Kidney (tissue), 14 donors: Measurements from ENCODE around the gene DNM3. TPM values are rescaled to one million over a fixed set of nuclear protein-coding genes. Genes with fewer than 3 reads are reported as not detected.

Source experiments
- DNase-seq, 5 donors: peaks; one replicate each; pipeline ENCODE4 v3.0.0-alpha.2; 2013 to 2020
- FAIRE-seq: peaks from 2 replicates; lab custom pipeline; 2012; peaks lifted over from hg19 to GRCh38; lab: Jason Lieb, UNC
- H3K27ac ChIP-seq, 2 donors: one replicate each; pipeline ENCODE4 v1.7.0; 2013; ENCODE audit warnings: low read depth in 2 of 2, low read length in 2 of 2, inconsistent platforms in 1 of 2
- H3K27me3 ChIP-seq: one replicate; pipeline ENCODE4 v1.7.1; 2013; ENCODE audit warnings: low read length, inconsistent platforms; ENCODE audit not compliant: control insufficient read depth, insufficient read depth
- H3K36me3 ChIP-seq, 3 donors: one replicate each; pipeline versions ENCODE4 v1.7.0 to v1.7.1; 2013; ENCODE audit warnings: low read length in 3 of 3, control low read depth in 1 of 3, inconsistent platforms in 1 of 3; ENCODE audit not compliant: insufficient read depth in 3 of 3, control insufficient read depth in 2 of 3
- H3K4me1 ChIP-seq, 3 donors: one replicate each; pipeline versions ENCODE4 v1.7.0 to v1.7.1; 2013; ENCODE audit warnings: low read length in 3 of 3, inconsistent platforms in 1 of 3, low read depth in 1 of 3; ENCODE audit not compliant: control insufficient read depth in 2 of 3, insufficient read depth in 2 of 3
- H3K4me3 ChIP-seq, 3 donors: one replicate each; pipeline versions ENCODE4 v1.7.0 to v1.8.1; 2013; ENCODE audit warnings: low read length in 3 of 3, control low read depth in 1 of 3, inconsistent platforms in 1 of 3
- H3K9ac ChIP-seq, 3 donors: one replicate each; pipeline versions ENCODE4 v1.7.0 to v1.7.1; 2013; ENCODE audit warnings: low read length in 3 of 3, control low read depth in 1 of 3, inconsistent platforms in 1 of 3
- H3K9me3 ChIP-seq, 3 donors: one replicate each; pipeline versions ENCODE4 v1.7.0 to v1.7.1; 2013; ENCODE audit warnings: low read length in 3 of 3, control low read depth in 1 of 3, inconsistent platforms in 1 of 3; ENCODE audit not compliant: control insufficient read depth in 2 of 3, insufficient read depth in 1 of 3
- intact Hi-C: fragments of 100-400 bp; cut with DNase I; formaldehyde crosslinking; loops from one replicate; pipeline ENCODE4 v1.11.1; 2022
- polyA plus RNA-seq: library from polyadenylated mRNA; stranded (reverse); fragments of 350-450 nt; fragmentation: Illumina TruSeq; extraction: RNeasy Lipid Tissue Mini Kit (QIAGEN cat#74804); gene quantifications from one replicate; pipeline ENCODE4 v1.2.3, GENCODE V29; 2014; ENCODE audit warnings: low read depth, low replicate concordance; ENCODE audit not compliant: insufficient read depth
- total RNA-seq: library from RNA; stranded (reverse); fragmentation: NEBNext Ultra II Directional; extraction: Animal tissue kit (Norgen Biotek cat#: 25700); gene quantifications from one replicate; pipeline ENCODE4 v1.2.1, GENCODE V29; 2021
- TF ChIP-seq, protein P1 (sequence below): IDR thresholded peaks from 3 replicates; pipeline ENCODE4 v1.5.1; 2012; ENCODE audit warnings: mild to moderate bottlenecking, moderate library complexity, borderline replicate concordance; ENCODE audit not compliant: insufficient read depth; ENCODE audit errors: extremely low read depth
- donor health status: control.
- donor health status: control.
- donor health status: control.
- donor health status: control.
- donor health status: control.
- donor health status: DM: yes; HTN: yes; CAD: no.
- donor health status: Normal renal cell carcinoma (clear cell type).

The DNM3 gene
- total and polyA plus RNA-seq, 2 donors from 2014 or later, result 5.9 to 19.1 TPM

DNA sequence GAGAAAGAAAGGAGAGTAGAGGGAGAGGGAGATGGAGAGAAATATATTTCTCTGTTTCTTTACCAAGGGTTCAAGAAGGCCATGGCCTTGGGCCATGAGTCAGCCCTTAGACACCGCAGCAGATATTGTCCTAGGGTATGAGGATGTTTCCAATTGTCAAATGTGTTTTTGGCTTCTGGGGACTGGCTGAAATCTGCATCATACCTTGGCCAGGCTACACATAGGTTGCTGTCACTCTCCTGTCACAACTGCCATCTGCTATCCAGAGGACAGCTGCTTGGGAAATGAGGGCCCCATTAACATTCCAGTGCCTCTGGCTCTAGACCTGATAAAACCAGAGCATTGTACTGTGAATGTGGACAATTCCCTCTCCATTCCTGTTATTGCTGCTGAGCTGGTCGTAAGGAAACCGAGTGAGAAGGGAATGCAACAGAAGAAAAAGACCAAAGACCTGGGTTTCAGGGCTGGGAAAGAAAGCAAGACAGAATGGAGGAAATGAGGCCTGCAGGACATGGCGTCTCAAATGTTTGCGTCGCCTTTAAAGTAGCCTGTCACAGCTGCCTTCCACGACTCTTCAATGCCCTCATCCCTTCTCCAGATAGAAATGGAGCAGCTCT lies 611.3 kb downstream of the DNM3 start:
- FAIRE-seq (no peak), DNase-seq (no peak)
- H3K4me3 ChIP-seq, result no peak overlapping the region
- no peaks in the 10 kb centered on the region for H3K27me3 ChIP-seq
- H3K9ac ChIP-seq, result no peak overlapping the region
- intact Hi-C loops, result no loop called here
- H3K9me3 ChIP-seq, result no peaks in the 10 kb centered on the region
- no peak overlapping the region for H3K27ac ChIP-seq
- H3K4me1 ChIP-seq, result peaks cover 0 to 8% (median 8%) of the 10 kb centered on the region in 3 donors
- no peaks in the 10 kb centered on the region for H3K36me3 ChIP-seq
- TF ChIP-seq, protein P1, sequence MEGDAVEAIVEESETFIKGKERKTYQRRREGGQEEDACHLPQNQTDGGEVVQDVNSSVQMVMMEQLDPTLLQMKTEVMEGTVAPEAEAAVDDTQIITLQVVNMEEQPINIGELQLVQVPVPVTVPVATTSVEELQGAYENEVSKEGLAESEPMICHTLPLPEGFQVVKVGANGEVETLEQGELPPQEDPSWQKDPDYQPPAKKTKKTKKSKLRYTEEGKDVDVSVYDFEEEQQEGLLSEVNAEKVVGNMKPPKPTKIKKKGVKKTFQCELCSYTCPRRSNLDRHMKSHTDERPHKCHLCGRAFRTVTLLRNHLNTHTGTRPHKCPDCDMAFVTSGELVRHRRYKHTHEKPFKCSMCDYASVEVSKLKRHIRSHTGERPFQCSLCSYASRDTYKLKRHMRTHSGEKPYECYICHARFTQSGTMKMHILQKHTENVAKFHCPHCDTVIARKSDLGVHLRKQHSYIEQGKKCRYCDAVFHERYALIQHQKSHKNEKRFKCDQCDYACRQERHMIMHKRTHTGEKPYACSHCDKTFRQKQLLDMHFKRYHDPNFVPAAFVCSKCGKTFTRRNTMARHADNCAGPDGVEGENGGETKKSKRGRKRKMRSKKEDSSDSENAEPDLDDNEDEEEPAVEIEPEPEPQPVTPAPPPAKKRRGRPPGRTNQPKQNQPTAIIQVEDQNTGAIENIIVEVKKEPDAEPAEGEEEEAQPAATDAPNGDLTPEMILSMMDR, result no peak

DNA sequence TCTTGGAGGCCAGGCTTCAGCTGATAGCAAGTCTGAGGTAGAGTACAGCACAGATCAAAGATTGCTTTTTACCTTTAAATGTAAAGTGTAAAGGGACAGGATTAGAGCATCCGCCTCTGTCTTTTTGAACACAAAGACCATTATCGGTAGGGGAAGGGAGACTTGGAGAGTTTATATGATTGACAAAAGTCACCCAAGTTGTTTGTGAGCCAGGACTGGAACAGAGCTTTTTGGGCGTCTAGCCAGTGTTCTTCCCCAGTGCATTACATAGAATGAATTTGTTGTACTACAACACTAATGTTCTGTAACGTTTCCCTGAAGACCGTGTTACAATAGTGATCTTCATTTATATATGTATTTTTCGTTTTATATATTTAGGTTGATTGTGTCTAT lies 611.9 kb downstream of the DNM3 start:
- no peak for DNase-seq
- TF ChIP-seq, protein P1, result no peak
- peaks cover 0 to 8% (median 8%) of the 10 kb centered on the region in 3 donors for H3K4me1 ChIP-seq
- H3K9me3 ChIP-seq, result no peaks in the 10 kb centered on the region
- H3K9ac ChIP-seq, result no peak overlapping the region
- H3K27ac ChIP-seq, result no peak overlapping the region
- no peak for FAIRE-seq
- no peaks in the 10 kb centered on the region for H3K36me3 ChIP-seq
- H3K4me3 ChIP-seq, result no peak overlapping the region
- intact Hi-C loops, result no loop called here
- no peaks in the 10 kb centered on the region for H3K27me3 ChIP-seq

DNA sequence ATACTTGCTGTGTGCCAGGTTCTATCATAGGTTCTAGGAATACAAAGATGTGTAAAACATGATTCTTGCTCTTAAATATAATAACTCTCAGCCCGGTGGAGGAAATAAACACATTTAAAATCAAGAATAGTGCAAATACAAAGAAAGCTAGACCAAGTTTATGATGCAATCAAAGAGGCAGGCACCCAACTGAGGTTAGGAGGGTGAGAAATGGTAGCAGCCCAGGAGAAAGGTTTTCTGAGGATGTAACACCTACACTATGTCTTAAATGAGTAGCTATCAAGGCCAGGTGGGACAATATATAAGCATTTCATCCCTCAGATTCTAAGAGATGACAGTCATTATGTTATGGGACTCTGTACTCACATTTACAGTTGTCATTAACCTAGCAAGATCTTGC lies 612.3 kb downstream of the DNM3 start:
- no peak overlapping the region for H3K9ac ChIP-seq
- no peak for FAIRE-seq
- H3K4me3 ChIP-seq, result no peak overlapping the region
- H3K27ac ChIP-seq, result no peak overlapping the region
- H3K4me1 ChIP-seq, result peaks cover 0 to 8% (median 8%) of the 10 kb centered on the region in 3 donors
- H3K27me3 ChIP-seq, result no peaks in the 10 kb centered on the region
- H3K36me3 ChIP-seq, result no peaks in the 10 kb centered on the region
- intact Hi-C loops, result no loop called here
- TF ChIP-seq, protein P1, result no peak
- no peak for DNase-seq
- no peaks in the 10 kb centered on the region for H3K9me3 ChIP-seq

GRCh38 chr1:172455451-172455850 lies 614.2 kb downstream of the DNM3 start:
- Histone ChIP-seq H3K9me3 (no peaks in the 10 kb centered on the region), H3K27ac (no peak overlapping the region), H3K36me3 (no peaks in the 10 kb centered on the region), H3K4me3 (no peak overlapping the region), H3K9ac (no peak overlapping the region), H3K27me3 (no peaks in the 10 kb centered on the region), H3K4me1 (peaks cover 0 to 5% (median 0%) of the 10 kb centered on the region in 3 donors)
- TF ChIP-seq, protein P1, result no peak
- DNase-seq (no peak), FAIRE-seq (no peak)
- intact Hi-C loops, result no loop called here
